ENCODE measurements around the gene TRAPPC1.
A peak's percentile ranks its signal among the peaks of the same experiment; 100 is the strongest.
"Not testable (repeated sequence)": the region's sequence is repeated elsewhere in the genome, so short reads cannot be mapped to it uniquely, and the experiment has no call there.

Gene TRAPPC1

GRCh38 chr17:7931709-7932482 lies at the start of gene TRAPPC1, which contains the start of gene CNTROB:
TSS of gene TRAPPC1 (minus strand) at chr17:7931946. CDS start at chr17:7931829, 117 bp downstream.
TSS of gene CNTROB (plus strand) at chr17:7932206. CDS start at chr17:7933080, 874 bp downstream.
- H3K4me3 ChIP-seq (ENCODE audit: low read depth, low read length), result peak within 1 kb of the TSS; percentile 96
- DNase-seq (ENCODE audit: low read depth), result peak; percentile 93

- no peak overlapping the region for H3K4me3 ChIP-seq (ENCODE audit: low read depth, low read length)
- no peak for DNase-seq (ENCODE audit: low read depth)
These were observed 46.1 kb upstream of the TRAPPC1 start for GRCh38 chr17:7977805-7978204.

GRCh38 chr17:7977039-7977438 lies 45.3 kb upstream of the TRAPPC1 start:
- DNase-seq (ENCODE audit: low read depth), result no peak
- H3K4me3 ChIP-seq (ENCODE audit: low read depth, low read length), result no peak overlapping the region

GRCh38 chr17:7974638-7975131 lies 42.9 kb upstream of the TRAPPC1 start:
- no peak overlapping the region for H3K4me3 ChIP-seq (ENCODE audit: low read depth, low read length)

GRCh38 chr17:7972131-7972785 lies 40.5 kb upstream of the TRAPPC1 start:
- no peak for DNase-seq (ENCODE audit: low read depth)
- H3K4me3 ChIP-seq (ENCODE audit: low read depth, low read length), result no peak overlapping the region

More at GRCh38 chr17:7974638-7975131, 42.9 kb upstream of the TRAPPC1 start:
- no peak for DNase-seq (ENCODE audit: low read depth)

- H3K4me3 ChIP-seq (ENCODE audit: low read depth, low read length), result no peak overlapping the region
- DNase-seq (ENCODE audit: low read depth), result no peak
These were observed 39.9 kb upstream of the TRAPPC1 start for GRCh38 chr17:7971651-7972050.

GRCh38 chr17:7969433-7969832 lies 37.7 kb upstream of the TRAPPC1 start:
- no peak overlapping the region for H3K4me3 ChIP-seq (ENCODE audit: low read depth, low read length)
- DNase-seq (ENCODE audit: low read depth), result peak; percentile 38

- DNase-seq (ENCODE audit: low read depth), result no peak
- H3K4me3 ChIP-seq (ENCODE audit: low read depth, low read length), result no peak overlapping the region
These were observed 36.0 kb upstream of the TRAPPC1 start for GRCh38 chr17:7967751-7968150.

- no peak for DNase-seq (ENCODE audit: low read depth)
- no peak overlapping the region for H3K4me3 ChIP-seq (ENCODE audit: low read depth, low read length)
These were observed 29.7 kb upstream of the TRAPPC1 start for GRCh38 chr17:7961421-7961820.

GRCh38 chr17:7959503-7960253 lies 27.9 kb upstream of the TRAPPC1 start:
- H3K4me3 ChIP-seq (ENCODE audit: low read depth, low read length), result no peak overlapping the region
- peak; percentile 52 for DNase-seq (ENCODE audit: low read depth)

- H3K4me3 ChIP-seq (ENCODE audit: low read depth, low read length), result no peak overlapping the region
- DNase-seq (ENCODE audit: low read depth), result peak; percentile 50
These were observed 24.7 kb upstream of the TRAPPC1 start for GRCh38 chr17:7956228-7956965.

- H3K4me3 ChIP-seq (ENCODE audit: low read depth, low read length), result no peak overlapping the region
- peak; percentile 35 for DNase-seq (ENCODE audit: low read depth)
These were observed 23.9 kb upstream of the TRAPPC1 start for GRCh38 chr17:7955414-7956227.

GRCh38 chr17:7953266-7953665 lies 21.5 kb upstream of the TRAPPC1 start:
- DNase-seq (ENCODE audit: low read depth); H3K4me3 ChIP-seq (ENCODE audit: low read depth, low read length): not testable (repeated sequence)

GRCh38 chr17:7951143-7951792 lies 19.5 kb upstream of the TRAPPC1 start:
- no peak for DNase-seq (ENCODE audit: low read depth)
- no peak overlapping the region for H3K4me3 ChIP-seq (ENCODE audit: low read depth, low read length)

- H3K4me3 ChIP-seq (ENCODE audit: low read depth, low read length), result no peak overlapping the region
- DNase-seq (ENCODE audit: low read depth), result no peak
These were observed 18.8 kb upstream of the TRAPPC1 start for GRCh38 chr17:7950578-7950977.

- H3K4me3 ChIP-seq (ENCODE audit: low read depth, low read length), result no peak overlapping the region
- DNase-seq (ENCODE audit: low read depth), result no peak
These were observed 15.9 kb upstream of the TRAPPC1 start for GRCh38 chr17:7947651-7948050.

- DNase-seq (ENCODE audit: low read depth), result no peak
- H3K4me3 ChIP-seq (ENCODE audit: low read depth, low read length), result no peak overlapping the region
These were observed 14.7 kb upstream of the TRAPPC1 start for GRCh38 chr17:7946441-7946840.

GRCh38 chr17:7945651-7946050 lies 13.9 kb upstream of the TRAPPC1 start:
- no peak for DNase-seq (ENCODE audit: low read depth)
- H3K4me3 ChIP-seq (ENCODE audit: low read depth, low read length), result no peak overlapping the region
